H7 (cell line): ENCODE results near the gene REC8. TPM values are rescaled to one million over a fixed set of nuclear protein-coding genes. Genes with fewer than 3 reads are reported as not detected.

Experiments used
- total RNA-seq: library from RNA; depleted of rRNA; stranded (reverse); fragments of >200 nt; shearing (Covaris generic); gene quantifications from 2 replicates; pipeline ENCODE4 v1.2.3, GENCODE V29; 2014; rRNA removed

The REC8 gene
- total RNA-seq, 1 experiment from 2014 or later: 5.9 TPM

Other genes with a start within 250 kb of the REC8 start
- gene DHRS4, start 218.3 kb upstream of the REC8 start, total RNA-seq: 13.9 and 18.9 TPM in 2 replicates
- gene DHRS4L2, start 183.2 kb upstream of the REC8 start, total RNA-seq: 8.0 and 12.2 TPM in 2 replicates
- 2.3 and 6.5 TPM in 2 replicates for gene CARMIL3, start 120.1 kb upstream of the REC8 start, total RNA-seq
- gene CPNE6, start 100.5 kb upstream of the REC8 start, total RNA-seq: 0.04 TPM in 1 of 2 replicates, not detected in the other
- 73.7 and 80.1 TPM in 2 replicates for gene PCK2, start 77.8 kb upstream of the REC8 start, total RNA-seq
- gene DCAF11, start 57.3 kb upstream of the REC8 start, total RNA-seq: 70.4 and 90.1 TPM in 2 replicates
- gene NRL, start 57.1 kb upstream of the REC8 start, total RNA-seq: 0.87 and 2.1 TPM in 2 replicates
- gene FITM1, start 41.4 kb upstream of the REC8 start, total RNA-seq: not detected in 2 replicates
- 46.9 and 49.3 TPM in 2 replicates for gene PSME1, start 35.9 kb upstream of the REC8 start, total RNA-seq
- 25.7 and 35.9 TPM in 2 replicates for gene EMC9, start 30.5 kb upstream of the REC8 start, total RNA-seq
- gene PSME2, start 25.5 kb upstream of the REC8 start, total RNA-seq: 129 and 134 TPM in 2 replicates
- gene RNF31, start 24.6 kb upstream of the REC8 start, total RNA-seq: 67.7 and 75.0 TPM in 2 replicates
- gene IRF9, start 10.8 kb upstream of the REC8 start, total RNA-seq: 8.1 and 11.2 TPM in 2 replicates
- gene IPO4, start 16.7 kb downstream of the REC8 start, total RNA-seq: 139 and 149 TPM in 2 replicates
- gene TM9SF1, start 23.4 kb downstream of the REC8 start, total RNA-seq: 27.4 and 35.2 TPM in 2 replicates
- gene TSSK4, start 33.6 kb downstream of the REC8 start, total RNA-seq: not detected in 2 replicates
- gene CHMP4A, start 41.4 kb downstream of the REC8 start, total RNA-seq: 17.6 and 20.8 TPM in 2 replicates
- 18.6 and 23.6 TPM in 2 replicates for gene MDP1, start 44.0 kb downstream of the REC8 start, total RNA-seq
- 195 and 203 TPM in 2 replicates for gene NEDD8, start 60.3 kb downstream of the REC8 start, total RNA-seq
- gene GMPR2, start 60.8 kb downstream of the REC8 start, total RNA-seq: 81.6 and 104 TPM in 2 replicates
- 46.9 and 52.2 TPM in 2 replicates for gene TINF2, start 70.5 kb downstream of the REC8 start, total RNA-seq
- gene TGM1, start 91.1 kb downstream of the REC8 start, total RNA-seq: 0.21 and 3.1 TPM in 2 replicates
- 22.8 and 25.9 TPM in 2 replicates for gene RABGGTA, start 99.5 kb downstream of the REC8 start, total RNA-seq
- gene DHRS1, start 127.7 kb downstream of the REC8 start, total RNA-seq: 13.5 and 18.8 TPM in 2 replicates
- 27.2 and 32.4 TPM in 2 replicates for gene NOP9, start 127.8 kb downstream of the REC8 start, total RNA-seq
- 0.48 TPM in 1 of 2 replicates, not detected in the other for gene CIDEB, start 135.9 kb downstream of the REC8 start, total RNA-seq
- 4.8 and 7.8 TPM in 2 replicates for gene LTB4R2, start 138.1 kb downstream of the REC8 start, total RNA-seq
- gene LTB4R, start 139.4 kb downstream of the REC8 start, total RNA-seq: 4.2 and 5.0 TPM in 2 replicates
- 0.17 TPM in 1 of 2 replicates, not detected in the other for gene ADCY4, start 163.0 kb downstream of the REC8 start, total RNA-seq
- not detected in 2 replicates for gene RIPK3, start 167.9 kb downstream of the REC8 start, total RNA-seq
- 12.2 and 28.3 TPM in 2 replicates for gene NFATC4, start 196.1 kb downstream of the REC8 start, total RNA-seq
- gene NYNRIN, start 226.9 kb downstream of the REC8 start, total RNA-seq: 3.6 and 6.1 TPM in 2 replicates